ENCODE data around the gene EFNA5.

EFNA5 gene

DNA sequence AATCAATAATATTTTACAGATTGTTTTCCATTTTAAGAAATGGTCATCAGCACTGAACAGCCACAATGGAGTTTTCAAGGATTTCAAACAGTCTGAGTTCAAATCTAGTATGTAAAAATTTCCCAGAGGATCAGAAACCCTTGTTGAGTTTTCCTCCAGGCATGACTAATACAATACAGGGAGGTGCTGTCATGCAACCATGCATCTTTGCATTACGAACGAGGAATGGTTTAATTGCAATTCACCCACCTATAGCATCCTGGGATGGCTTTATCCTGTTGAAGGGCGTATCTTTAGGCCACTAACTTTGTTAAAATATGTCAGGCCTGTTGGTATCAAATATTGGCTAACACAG is 196.4 kb downstream of the EFNA5 start:
- TF ChIP-seq CTCF (IDR thresholded peaks at IDR 0.05; ENCODE audit: borderline replicate concordance, insufficient read depth, low read depth, low read length): no peak
- no peak overlapping the region for H3K4me3 ChIP-seq (ENCODE audit: low read depth, low read length)

GRCh38 chr5:107472620-107473064 is 198.1 kb downstream of the EFNA5 start:
- no peak for TF ChIP-seq CTCF (IDR thresholded peaks at IDR 0.05; ENCODE audit: borderline replicate concordance, insufficient read depth, low read depth, low read length)
- H3K4me3 ChIP-seq (ENCODE audit: low read depth, low read length): no peak overlapping the region

DNA sequence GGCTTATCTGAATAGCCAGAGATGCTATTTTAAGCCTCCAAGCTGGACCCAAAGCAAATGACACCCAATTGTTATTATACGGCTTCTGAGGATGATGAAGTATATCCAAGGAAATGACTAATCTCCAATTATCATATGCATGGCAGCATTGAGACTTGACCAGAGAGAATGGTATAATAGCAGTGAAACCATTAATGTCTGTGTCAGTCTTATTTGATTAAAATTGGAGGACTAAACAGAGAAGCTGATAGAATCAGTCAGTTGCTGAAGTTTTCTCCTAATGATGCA is 200.5 kb downstream of the EFNA5 start:
- no peak for TF ChIP-seq CTCF (IDR thresholded peaks at IDR 0.05; ENCODE audit: borderline replicate concordance, insufficient read depth, low read depth, low read length)
- no peak overlapping the region for H3K4me3 ChIP-seq (ENCODE audit: low read depth, low read length)

- TF ChIP-seq CTCF (IDR thresholded peaks at IDR 0.05; ENCODE audit: borderline replicate concordance, insufficient read depth, low read depth, low read length): no peak
- no peak overlapping the region for H3K4me3 ChIP-seq (ENCODE audit: low read depth, low read length)
Observed at GRCh38 chr5:107469485-107470294, 201.0 kb downstream of the EFNA5 start.

DNA sequence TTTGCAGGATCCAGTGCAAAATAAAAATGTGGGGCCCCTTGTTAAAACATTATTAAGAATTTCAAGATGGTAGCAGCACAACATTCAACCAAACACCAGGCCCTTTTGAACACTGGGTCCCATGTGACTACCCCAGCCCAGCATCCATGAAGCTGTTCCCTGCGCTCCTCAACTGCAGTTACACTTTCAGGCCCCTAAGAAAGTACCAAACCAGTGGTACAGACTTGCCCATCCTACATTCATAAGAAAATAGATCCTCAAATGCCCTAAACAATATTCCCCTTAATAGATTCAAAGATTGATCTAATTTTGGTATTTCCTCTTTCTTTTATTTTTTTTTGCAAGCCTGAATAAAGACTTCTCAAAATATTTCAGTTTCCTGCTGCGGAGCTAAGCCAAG is 201.7 kb downstream of the EFNA5 start:
- H3K4me3 ChIP-seq (ENCODE audit: low read depth, low read length): no peak overlapping the region
- no peak for TF ChIP-seq CTCF (IDR thresholded peaks at IDR 0.05; ENCODE audit: borderline replicate concordance, insufficient read depth, low read depth, low read length)

- TF ChIP-seq CTCF (IDR thresholded peaks at IDR 0.05; ENCODE audit: borderline replicate concordance, insufficient read depth, low read depth, low read length): no peak
- H3K4me3 ChIP-seq (ENCODE audit: low read depth, low read length): no peak overlapping the region
Observed at GRCh38 chr5:107468276-107468675, 202.5 kb downstream of the EFNA5 start.

- no peak overlapping the region for H3K4me3 ChIP-seq (ENCODE audit: low read depth, low read length)
- TF ChIP-seq CTCF (IDR thresholded peaks at IDR 0.05; ENCODE audit: borderline replicate concordance, insufficient read depth, low read depth, low read length): no peak
Observed at GRCh38 chr5:107467137-107467932, 203.4 kb downstream of the EFNA5 start.
